Neural cell (in vitro differentiated cells): Measurements from ENCODE around the gene COG7. TPM values are rescaled to one million over a fixed set of nuclear protein-coding genes. Genes with fewer than 3 reads are reported as not detected.
"Not testable (repeated sequence)": the region's sequence is repeated elsewhere in the genome, so short reads cannot be mapped to it uniquely, and the experiment has no call there.

Experiments used
- H2AFZ ChIP-seq: fragments of 200-600, 300-800 bp; sonication (generic), shearing (Covaris generic); 2 replicates; pipeline ENCODE4 v1.6.0; 2014; ENCODE audit warnings: low read depth, mild to moderate bottlenecking, antibody characterized with exemption, low read length, moderate library complexity
- H3F3A ChIP-seq: fragments of 200-600 bp; shearing (Covaris generic); 2 replicates; pipeline ENCODE4 v1.6.1; 2016; ENCODE audit warnings: mild to moderate bottlenecking, moderate library complexity, mixed read lengths, antibody characterized with exemption, low read length; ENCODE audit not compliant: insufficient read depth, poor library complexity, severe bottlenecking
- H3K27ac ChIP-seq: fragments of 200-600, 300-800 bp; sonication (generic), shearing (Covaris generic); 2 replicates; pipeline ENCODE4 v1.5.1; 2014; ENCODE audit warnings: mild to moderate bottlenecking, low read length, moderate library complexity
- H3K27me3 ChIP-seq: fragments of 300-800, 200-600 bp; sonication (generic), shearing (Covaris generic); 2 replicates; pipeline ENCODE4 v1.6.0; 2014; ENCODE audit warnings: mild to moderate bottlenecking, low read depth, low read length, moderate library complexity; ENCODE audit not compliant: insufficient read depth
- H3K36me3 ChIP-seq: fragments of 300-800, 200-600 bp; sonication (generic), shearing (Covaris generic); 2 replicates; pipeline ENCODE4 v1.5.1; 2014; ENCODE audit warnings: mild to moderate bottlenecking, antibody characterized with exemption, low read length, moderate library complexity; ENCODE audit not compliant: insufficient read depth
- H3K4me2 ChIP-seq: fragments of 300-800, 200-600 bp; sonication (generic), shearing (Covaris generic); 2 replicates; pipeline ENCODE4 v1.6.0; 2014; ENCODE audit warnings: mild to moderate bottlenecking, low read length
- H3K4me3 ChIP-seq: fragments of 300-800, 200-600 bp; sonication (generic), shearing (Covaris generic); 2 replicates; pipeline ENCODE4 v1.5.1; 2014; ENCODE audit warnings: mild to moderate bottlenecking, low read length, moderate library complexity
- H3K79me2 ChIP-seq: fragments of 200-600 bp; shearing (Covaris generic); replicated peaks from 2 replicates; pipeline ENCODE4 v1.6.0; 2014; ENCODE audit warnings: mild to moderate bottlenecking, low read length, moderate library complexity; ENCODE audit not compliant: insufficient read depth
- H3K9ac ChIP-seq: fragments of 300-800, 200-600 bp; sonication (generic), shearing (Covaris generic); 2 replicates; pipeline ENCODE4 v1.6.1; 2016; ENCODE audit warnings: mild to moderate bottlenecking, low read length, mixed read lengths
- H3K9me2 ChIP-seq: fragments of 200-600 bp; shearing (Covaris generic); 2 replicates; pipeline ENCODE4 v1.6.1; 2016; ENCODE audit warnings: mild to moderate bottlenecking, low read length, mixed read lengths; ENCODE audit not compliant: insufficient read depth
- H3K9me3 ChIP-seq: fragments of 200-600, 300-800 bp; sonication (generic), shearing (Covaris generic); 2 replicates; pipeline ENCODE4 v1.6.1; 2016; ENCODE audit warnings: mild to moderate bottlenecking, mixed run types, low read length, moderate library complexity, mixed read lengths
- H4K20me1 ChIP-seq: fragments of 200-600 bp; shearing (Covaris generic); 2 replicates; pipeline ENCODE4 v1.6.1; 2016; ENCODE audit warnings: mild to moderate bottlenecking, mixed run types; ENCODE audit not compliant: insufficient read depth
- CTCF ChIP-seq: fragments of 450-650 bp; IDR thresholded peaks from 2 replicates; pipeline ENCODE4 v1.5.1; 2014; ENCODE audit warnings: antibody characterized with exemption, mild to moderate bottlenecking, moderate library complexity; ENCODE audit not compliant: poor library complexity, severe bottlenecking
- EP300 ChIP-seq: fragments of 450-650 bp; conservative IDR thresholded peaks from 2 replicates; pipeline ENCODE4 v1.6.1; 2014; ENCODE audit warnings: antibody characterized with exemption, mild to moderate bottlenecking, moderate library complexity; ENCODE audit not compliant: poor library complexity, severe bottlenecking
- EZH2 ChIP-seq: fragments of 200-600, 300-800 bp; shearing (Covaris generic), sonication (generic); IDR thresholded peaks from 2 replicates; pipeline ENCODE4 v1.6.1; 2014; ENCODE audit warnings: antibody characterized with exemption, low read length, borderline replicate concordance, mild to moderate bottlenecking; ENCODE audit not compliant: insufficient read depth, poor library complexity, severe bottlenecking
- MXI1 ChIP-seq: fragments of 450-650 bp; conservative IDR thresholded peaks from 2 replicates; pipeline ENCODE4 v1.6.1; 2014; ENCODE audit warnings: antibody characterized with exemption, mild to moderate bottlenecking; ENCODE audit not compliant: poor library complexity, severe bottlenecking
- POLR2AphosphoS5 ChIP-seq: IDR thresholded peaks from 2 replicates; pipeline ENCODE4 v1.6.1; 2012
- RAD21 ChIP-seq: fragments of 450-650 bp; conservative IDR thresholded peaks from 2 replicates; pipeline ENCODE4 v1.6.1; 2014; ENCODE audit warnings: antibody characterized with exemption, mild to moderate bottlenecking, moderate library complexity
- REST ChIP-seq: IDR thresholded peaks from 2 replicates; pipeline ENCODE4 v1.6.1; 2012; ENCODE audit warnings: borderline replicate concordance
- SMC3 ChIP-seq: fragments of 450-650 bp; conservative IDR thresholded peaks from 2 replicates; pipeline ENCODE4 v1.6.1; 2014; ENCODE audit warnings: antibody characterized with exemption, mild to moderate bottlenecking, moderate library complexity; ENCODE audit not compliant: poor library complexity
- TAF1 ChIP-seq: IDR thresholded peaks from 2 replicates; pipeline ENCODE4 v1.6.1; 2012; ENCODE audit warnings: low read depth
- polyA plus RNA-seq: library from polyadenylated mRNA; depleted of rRNA; stranded (reverse); fragments of >200 nt; gene quantifications from 2 replicates; pipeline ENCODE4 v1.2.3, GENCODE V29; 2014

The COG7 gene
- polyA plus RNA-seq, 1 donor from 2014 or later: 16.2 TPM

DNA sequence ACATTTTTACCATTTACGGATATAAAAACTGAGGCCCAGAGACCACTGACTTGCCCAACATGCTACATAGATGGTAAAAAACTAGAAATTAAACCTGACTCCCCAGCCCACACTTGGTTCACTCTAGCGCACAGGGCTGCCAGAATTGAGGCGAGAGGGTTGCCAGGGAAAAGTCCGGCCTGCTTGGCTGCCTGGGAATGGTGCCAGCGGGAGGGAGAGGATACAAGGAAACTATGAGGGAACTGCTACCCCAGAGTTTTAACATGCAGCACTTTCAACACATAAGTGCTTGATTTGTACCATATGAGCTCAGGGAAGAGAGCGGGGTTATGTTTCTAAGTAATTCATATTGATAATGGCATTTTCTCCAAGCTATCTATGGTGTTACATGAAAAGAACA is 10.0 kb upstream of the COG7 start:
- H3K79me2 ChIP-seq, H3K9ac ChIP-seq, H3F3A ChIP-seq, H2AFZ ChIP-seq, H3K27me3 ChIP-seq, H3K36me3 ChIP-seq, H3K27ac ChIP-seq, H3K9me2 ChIP-seq, H3K4me3 ChIP-seq, H3K4me2 ChIP-seq, H3K9me3 ChIP-seq, H4K20me1 ChIP-seq: not testable (repeated sequence)

DNA sequence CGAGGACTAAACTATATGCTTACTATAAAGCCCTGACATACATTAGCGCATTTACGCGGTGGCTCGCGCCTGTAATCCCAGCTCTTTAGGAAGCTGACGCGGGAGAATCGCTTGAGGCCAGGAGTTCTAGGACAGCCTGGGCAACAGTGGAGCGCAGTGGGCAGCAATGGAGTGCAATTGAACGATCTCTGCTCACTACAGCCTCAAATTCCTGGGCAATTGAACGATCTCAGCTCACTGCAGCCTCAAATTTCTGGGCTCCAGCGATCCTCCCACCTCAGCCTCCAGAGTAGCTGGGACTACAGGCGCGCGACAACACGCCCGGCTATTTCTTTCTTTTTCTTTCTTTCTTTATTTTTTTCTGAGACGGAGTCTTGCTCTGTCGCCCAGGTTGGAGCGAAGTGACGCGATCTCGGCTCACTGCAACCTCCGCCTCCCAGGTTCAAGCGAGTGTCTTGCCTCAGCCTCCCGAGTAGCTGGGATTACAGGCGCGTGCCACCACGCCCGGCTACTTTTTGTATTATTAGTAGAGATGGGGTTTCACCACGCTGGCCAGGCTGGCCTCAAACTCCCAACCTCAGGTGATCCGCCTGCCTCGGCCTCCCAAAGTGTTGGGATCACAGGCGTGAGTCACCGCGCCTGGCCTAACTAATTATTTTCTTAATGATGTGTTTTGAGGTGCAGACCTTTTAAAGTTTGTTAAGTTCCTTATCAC is 506 bp upstream of the COG7 start:
- peaks cover 5% of the 10 kb centered on the region for H3F3A ChIP-seq
- no peaks in the 10 kb centered on the region for H3K36me3 ChIP-seq
- peak overlapping the region; percentile 93 for H3K4me3 ChIP-seq
- H3K9me2 ChIP-seq: no peaks in the 10 kb centered on the region
- no peak for TF ChIP-seq POLR2AphosphoS5
- no peak for TF ChIP-seq TAF1
- no peak for TF ChIP-seq MXI1
- H4K20me1 ChIP-seq: no peaks in the 10 kb centered on the region
- H3K4me2 ChIP-seq: peak overlapping the region; percentile 78
- peak overlapping the region; percentile 72 for H3K9ac ChIP-seq
- H3K9me3 ChIP-seq: no peaks in the 10 kb centered on the region
- peaks cover 12% of the 10 kb centered on the region for H3K79me2 ChIP-seq
- no peak overlapping the region for H3K27ac ChIP-seq
- no peaks in the 10 kb centered on the region for H3K27me3 ChIP-seq
- peak overlapping the region; percentile 90 for H2AFZ ChIP-seq

DNA sequence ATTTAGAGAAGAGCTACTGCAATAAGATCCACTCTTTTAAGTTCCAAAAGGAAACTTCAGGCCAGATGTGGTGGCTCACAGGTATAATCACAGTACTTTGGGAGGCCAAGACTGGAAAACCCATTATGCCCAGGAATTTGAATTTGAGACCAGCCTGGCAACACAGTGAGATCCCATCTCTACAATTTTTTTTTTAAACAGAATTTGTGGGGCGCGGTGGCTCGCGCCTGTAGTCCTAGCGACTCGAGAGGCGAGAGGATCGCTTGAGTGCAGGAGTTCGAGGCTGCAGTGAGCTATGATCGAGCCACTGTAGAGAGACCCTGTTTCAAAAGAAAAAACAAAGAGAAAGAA is 793 bp downstream of the COG7 start:
- no peak overlapping the region for H3K27ac ChIP-seq
- no peaks in the 10 kb centered on the region for H3K9me3 ChIP-seq
- peaks cover 5% of the 10 kb centered on the region for H3F3A ChIP-seq
- no peak for TF ChIP-seq EZH2
- no peak for TF ChIP-seq CTCF
- no peak for TF ChIP-seq REST
- TF ChIP-seq RAD21: no peak
- no peak for TF ChIP-seq SMC3
- TF ChIP-seq EP300: no peak
- TF ChIP-seq TAF1: no peak
- no peaks in the 10 kb centered on the region for H4K20me1 ChIP-seq
- H3K27me3 ChIP-seq: no peaks in the 10 kb centered on the region
- H3K79me2 ChIP-seq: peaks cover 12% of the 10 kb centered on the region
- peak overlapping the region; percentile 59 for H3K4me2 ChIP-seq
- no peaks in the 10 kb centered on the region for H3K9me2 ChIP-seq
- H3K9ac ChIP-seq: peak overlapping the region; percentile 72
- H3K36me3 ChIP-seq: no peaks in the 10 kb centered on the region
- peak overlapping the region; percentile 93 for H3K4me3 ChIP-seq
- H2AFZ ChIP-seq: peak overlapping the region; percentile 90
